Measurements from ENCODE around the gene CBX3. TPM values are rescaled to one million over a fixed set of nuclear protein-coding genes. Genes with fewer than 3 reads are reported as not detected.

Gene CBX3
- total and polyA plus RNA-seq, 2 of the 8 experiments (the other 6 are each of a cell fraction or from before 2014, with no cell fraction given): 71.3 to 258 TPM

DNA sequence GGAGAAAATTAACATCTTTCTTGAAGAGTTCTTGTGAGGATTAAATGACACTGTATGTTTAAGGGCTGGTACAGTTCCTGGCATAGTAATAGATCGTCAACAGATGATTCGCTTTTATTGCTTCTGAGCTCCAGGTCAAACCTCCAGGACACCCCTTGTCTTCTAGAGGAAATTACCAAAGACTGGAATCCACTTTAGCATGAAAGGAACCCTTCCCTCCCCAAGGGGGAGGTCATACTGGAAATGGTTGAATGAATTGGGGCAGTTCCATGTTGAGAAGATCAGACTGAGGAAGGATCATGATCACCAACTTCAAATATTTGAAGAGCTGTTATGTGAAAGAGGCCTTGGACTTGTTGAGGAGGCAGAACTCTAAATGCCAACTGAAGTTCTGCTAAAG is 40.6 kb upstream of the CBX3 start (continued):
- TF ChIP-seq RNF2 (IDR thresholded peaks at IDR 0.05; ENCODE audit: borderline replicate concordance, low read depth, low read length, missing control alignments, poor library complexity, severe bottlenecking) (no peak), SP1 (IDR thresholded peaks at IDR 0.05; ENCODE audit: low read depth, low read length) (no peak), GABPA (IDR thresholded peaks at IDR 0.05; ENCODE audit: borderline replicate concordance, insufficient read depth, low read length) (no peak), CEBPB (IDR thresholded peaks at IDR 0.05; ENCODE audit: low read depth, low read length) (no peak)

All from H1 (cell line).